Activated naive CD8-positive, alpha-beta T cell treated with anti-CD3 and anti-CD28 coated beads, Interleukin-2, amount 10 ng/mL, durations not matched to agents 7 days and 5 days (primary cell): ENCODE measurements around the gene BLOC1S5. TPM values are rescaled to one million over a fixed set of nuclear protein-coding genes. Genes with fewer than 3 reads are reported as not detected.
A peak's percentile ranks its signal among the peaks of the same experiment; 100 is the strongest.

Source experiments
- ATAC-seq: fragments of 150-1000 bp; cut with Tn5 transposase; one replicate; pipeline ENCODE4 v1.10.0; 2021; ENCODE audit warnings: low read depth, moderate library complexity
- POLR2A ChIA-PET: fragments of 350-600 bp; sonication (Branson Sonifier 250); formaldehyde crosslinking; loops from one replicate; lab custom pipeline; 2021; ENCODE audit warnings: antibody characterized with exemption; lab: Charles Lee
- DNase-seq: peaks from one replicate; pipeline ENCODE4 v3.0.0; 2021
- H3K27ac Mint-ChIP-seq: one replicate; pipeline ENCODE4 v1.8.0; 2022; ENCODE audit warnings: mild to moderate bottlenecking, mixed read lengths
- H3K27me3 Mint-ChIP-seq: one replicate; pipeline ENCODE4 v1.8.0; 2022; ENCODE audit warnings: mild to moderate bottlenecking, moderate library complexity, mixed read lengths
- H3K36me3 Mint-ChIP-seq: one replicate; pipeline ENCODE4 v1.8.0; 2021; ENCODE audit warnings: mild to moderate bottlenecking, mixed read lengths
- H3K4me1 Mint-ChIP-seq: one replicate; pipeline ENCODE4 v1.8.0; 2021; ENCODE audit warnings: mixed read lengths
- H3K4me3 Mint-ChIP-seq: one replicate; pipeline ENCODE4 v1.8.0; 2022; ENCODE audit warnings: mild to moderate bottlenecking, moderate library complexity, mixed read lengths
- H3K9me3 Mint-ChIP-seq: one replicate; pipeline ENCODE4 v1.8.0; 2021; ENCODE audit warnings: mixed read lengths
- total RNA-seq, 2 experiments: library from RNA; stranded (reverse); gene quantifications; one replicate each; pipeline ENCODE4 v1.2.3, GENCODE V29; 2021

Gene BLOC1S5
- total RNA-seq, 2 experiments from 2014 or later, result 17.1 to 25.9 TPM

GRCh38 chr6:8088886-8089285, 24.7 kb upstream of the BLOC1S5 start:
- Mint-ChIP-seq H3K4me3 (no peak overlapping the region), H3K9me3 (peaks cover 11% of the 10 kb centered on the region), H3K27me3 (no peaks in the 10 kb centered on the region), H3K36me3 (peaks cover 64% of the 10 kb centered on the region), H3K27ac (peak overlapping the region; percentile 39), H3K4me1 (peaks cover 3% of the 10 kb centered on the region)
- ATAC-seq (no peak), DNase-seq (no peak)
- POLR2A ChIA-PET, result interaction anchor here (1.1 kb wide), 1 partner anchor 14 kb away, joined by 3 read pairs; the partner anchor contains the start of gene EEF1E1

GRCh38 chr6:8087870-8088754, 23.9 kb upstream of the BLOC1S5 start:
- H3K27ac Mint-ChIP-seq, result peak overlapping the region; percentile 36
- POLR2A ChIA-PET, result interaction anchor here (1.1 kb wide), 1 partner anchor 14 kb away, joined by 3 read pairs; the partner anchor contains the start of gene EEF1E1
- H3K27me3 Mint-ChIP-seq, result no peaks in the 10 kb centered on the region
- DNase-seq (no peak), ATAC-seq (no peak)
- H3K9me3 Mint-ChIP-seq, result peaks cover 11% of the 10 kb centered on the region
- no peak overlapping the region for H3K4me3 Mint-ChIP-seq
- peaks cover 3% of the 10 kb centered on the region for H3K4me1 Mint-ChIP-seq
- H3K36me3 Mint-ChIP-seq, result peaks cover 59% of the 10 kb centered on the region

- Mint-ChIP-seq H3K27ac (peak overlapping the region; percentile 35), H3K9me3 (peaks cover 11% of the 10 kb centered on the region), H3K4me3 (no peak overlapping the region), H3K36me3 (peaks cover 53% of the 10 kb centered on the region), H3K4me1 (peaks cover 5% of the 10 kb centered on the region), H3K27me3 (no peaks in the 10 kb centered on the region)
- POLR2A ChIA-PET, result no interaction called here
- DNase-seq (no peak), ATAC-seq (no peak)
These were observed 22.6 kb upstream of the BLOC1S5 start for GRCh38 chr6:8086755-8087306.

- peaks cover 45% of the 10 kb centered on the region for H3K36me3 Mint-ChIP-seq
- no peak overlapping the region for H3K4me3 Mint-ChIP-seq
- no peaks in the 10 kb centered on the region for H3K27me3 Mint-ChIP-seq
- POLR2A ChIA-PET, result no interaction called here
- peaks cover 7% of the 10 kb centered on the region for H3K4me1 Mint-ChIP-seq
- H3K27ac Mint-ChIP-seq, result no peak overlapping the region
- ATAC-seq (no peak), DNase-seq (no peak)
- H3K9me3 Mint-ChIP-seq, result peaks cover 11% of the 10 kb centered on the region
These were observed 20.9 kb upstream of the BLOC1S5 start for GRCh38 chr6:8085053-8085511.

GRCh38 chr6:8084586-8084985, 20.4 kb upstream of the BLOC1S5 start:
- POLR2A ChIA-PET, result no interaction called here
- Mint-ChIP-seq H3K27ac (no peak overlapping the region), H3K4me1 (peaks cover 7% of the 10 kb centered on the region), H3K4me3 (no peak overlapping the region), H3K27me3 (no peaks in the 10 kb centered on the region), H3K36me3 (peaks cover 46% of the 10 kb centered on the region), H3K9me3 (peaks cover 10% of the 10 kb centered on the region)
- ATAC-seq (no peak), DNase-seq (no peak)

- Mint-ChIP-seq H3K36me3 (peaks cover 33% of the 10 kb centered on the region), H3K4me3 (no peak overlapping the region), H3K4me1 (peaks cover 5% of the 10 kb centered on the region), H3K27ac (no peak overlapping the region), H3K27me3 (no peaks in the 10 kb centered on the region), H3K9me3 (peaks cover 2% of the 10 kb centered on the region)
- no peak for ATAC-seq
- no peak for DNase-seq
- POLR2A ChIA-PET, result interaction anchor here (0.6 kb wide), 1 partner anchor 18 kb away, joined by 3 read pairs; no protein-coding TSS in a partner anchor
These were observed 19.0 kb upstream of the BLOC1S5 start for GRCh38 chr6:8082954-8083858.

GRCh38 chr6:8082572-8082953, 18.4 kb upstream of the BLOC1S5 start:
- POLR2A ChIA-PET, result no interaction called here
- Mint-ChIP-seq H3K27me3 (no peaks in the 10 kb centered on the region), H3K4me1 (peaks cover 5% of the 10 kb centered on the region), H3K9me3 (no peaks in the 10 kb centered on the region), H3K36me3 (peaks cover 31% of the 10 kb centered on the region), H3K4me3 (no peak overlapping the region), H3K27ac (no peak overlapping the region)
- ATAC-seq, result no peak
- DNase-seq, result no peak

- Mint-ChIP-seq H3K36me3 (peaks cover 24% of the 10 kb centered on the region), H3K27me3 (no peaks in the 10 kb centered on the region), H3K4me3 (no peak overlapping the region), H3K9me3 (no peaks in the 10 kb centered on the region), H3K27ac (no peak overlapping the region), H3K4me1 (peaks cover 10% of the 10 kb centered on the region)
- no peak for DNase-seq
- POLR2A ChIA-PET, result no interaction called here
- no peak for ATAC-seq
These were observed 16.4 kb upstream of the BLOC1S5 start for GRCh38 chr6:8080362-8081151.

GRCh38 chr6:8079126-8079525, 14.9 kb upstream of the BLOC1S5 start:
- DNase-seq, result no peak
- no peaks in the 10 kb centered on the region for H3K27me3 Mint-ChIP-seq
- POLR2A ChIA-PET, result no interaction called here
- H3K27ac Mint-ChIP-seq, result no peak overlapping the region
- H3K9me3 Mint-ChIP-seq, result no peaks in the 10 kb centered on the region
- peaks cover 10% of the 10 kb centered on the region for H3K4me1 Mint-ChIP-seq
- no peak for ATAC-seq
- no peak overlapping the region for H3K4me3 Mint-ChIP-seq
- H3K36me3 Mint-ChIP-seq, result peaks cover 29% of the 10 kb centered on the region

GRCh38 chr6:8077991-8078390, 13.8 kb upstream of the BLOC1S5 start:
- ATAC-seq, result no peak
- H3K27ac Mint-ChIP-seq, result no peak overlapping the region

GRCh38 chr6:8075704-8076103, 11.5 kb upstream of the BLOC1S5 start:
- H3K4me1 Mint-ChIP-seq, result peaks cover 7% of the 10 kb centered on the region
- ATAC-seq (peak; percentile 30), DNase-seq (no peak)
- H3K27me3 Mint-ChIP-seq, result no peaks in the 10 kb centered on the region
- no peak overlapping the region for H3K4me3 Mint-ChIP-seq
- H3K9me3 Mint-ChIP-seq, result no peaks in the 10 kb centered on the region
- H3K27ac Mint-ChIP-seq, result peak overlapping the region; percentile 63
- peaks cover 23% of the 10 kb centered on the region for H3K36me3 Mint-ChIP-seq
- POLR2A ChIA-PET, result no interaction called here

More at GRCh38 chr6:8077991-8078390, 13.8 kb upstream of the BLOC1S5 start:
- H3K4me3 Mint-ChIP-seq, result no peak overlapping the region
- POLR2A ChIA-PET, result no interaction called here
- H3K4me1 Mint-ChIP-seq, result peaks cover 10% of the 10 kb centered on the region
- H3K27me3 Mint-ChIP-seq, result no peaks in the 10 kb centered on the region
- no peak for DNase-seq
- H3K36me3 Mint-ChIP-seq, result peaks cover 31% of the 10 kb centered on the region
- H3K9me3 Mint-ChIP-seq, result no peaks in the 10 kb centered on the region

GRCh38 chr6:8075185-8075584, 11.0 kb upstream of the BLOC1S5 start:
- peaks cover 22% of the 10 kb centered on the region for H3K36me3 Mint-ChIP-seq
- H3K9me3 Mint-ChIP-seq, result no peaks in the 10 kb centered on the region
- no peaks in the 10 kb centered on the region for H3K27me3 Mint-ChIP-seq
- POLR2A ChIA-PET, result no interaction called here
- H3K4me1 Mint-ChIP-seq, result peaks cover 5% of the 10 kb centered on the region
- DNase-seq (no peak), ATAC-seq (no peak)
- H3K27ac Mint-ChIP-seq, result no peak overlapping the region
- no peak overlapping the region for H3K4me3 Mint-ChIP-seq
